ENCODE measurements around the gene SLC4A8. TPM values are rescaled to one million over a fixed set of nuclear protein-coding genes. Genes with fewer than 3 reads are reported as not detected.

SLC4A8 gene
- total RNA-seq, 1 donor from 2014 or later, result 21.2 TPM

GRCh38 chr12:51472984-51473383, 48.4 kb downstream of the SLC4A8 start:
- no peaks in the 10 kb centered on the region for H3K27me3 Mint-ChIP-seq (ENCODE audit: low read depth)
- H3K27ac Mint-ChIP-seq, result no peak overlapping the region
- no peaks in the 10 kb centered on the region for H3K4me1 Mint-ChIP-seq
- H3K36me3 Mint-ChIP-seq, result peaks cover 12% of the 10 kb centered on the region
- TF ChIP-seq CTCF (IDR thresholded peaks at IDR 0.05; ENCODE audit: unreplicated experiment), result no peak
- no peak overlapping the region for H3K4me3 Mint-ChIP-seq
- no peak for DNase-seq (ENCODE audit: low spot score in 2 of 2, unreplicated experiment in 2 of 2)
- no peaks in the 10 kb centered on the region for H3K9me3 Mint-ChIP-seq

- no peak for TF ChIP-seq CTCF (IDR thresholded peaks at IDR 0.05; ENCODE audit: unreplicated experiment)
Measured at GRCh38 chr12:51473947-51474346, 49.3 kb downstream of the SLC4A8 start.

GRCh38 chr12:51475543-51475942, 50.9 kb downstream of the SLC4A8 start:
- Mint-ChIP-seq H3K36me3 (peaks cover 17% of the 10 kb centered on the region), H3K4me1 (no peaks in the 10 kb centered on the region), H3K27me3 (ENCODE audit: low read depth) (no peaks in the 10 kb centered on the region), H3K4me3 (no peak overlapping the region), H3K27ac (no peak overlapping the region), H3K9me3 (no peaks in the 10 kb centered on the region)
- TF ChIP-seq CTCF (IDR thresholded peaks at IDR 0.05; ENCODE audit: unreplicated experiment), result no peak
- no peak for DNase-seq (ENCODE audit: low spot score in 2 of 2, unreplicated experiment in 2 of 2)

More at GRCh38 chr12:51473947-51474346, 49.3 kb downstream of the SLC4A8 start:
- no peak overlapping the region for H3K4me3 Mint-ChIP-seq
- no peaks in the 10 kb centered on the region for H3K27me3 Mint-ChIP-seq (ENCODE audit: low read depth)
- H3K9me3 Mint-ChIP-seq, result no peaks in the 10 kb centered on the region
- peaks cover 17% of the 10 kb centered on the region for H3K36me3 Mint-ChIP-seq
- no peak for DNase-seq (ENCODE audit: low spot score in 2 of 2, unreplicated experiment in 2 of 2)
- H3K4me1 Mint-ChIP-seq, result no peaks in the 10 kb centered on the region
- no peak overlapping the region for H3K27ac Mint-ChIP-seq

GRCh38 chr12:51480978-51481377, 56.3 kb downstream of the SLC4A8 start:
- Mint-ChIP-seq H3K27me3 (ENCODE audit: low read depth) (no peaks in the 10 kb centered on the region), H3K4me3 (no peak overlapping the region), H3K9me3 (no peaks in the 10 kb centered on the region), H3K27ac (no peak overlapping the region), H3K4me1 (peaks cover 16% of the 10 kb centered on the region), H3K36me3 (peaks cover 5% of the 10 kb centered on the region)
- TF ChIP-seq CTCF (IDR thresholded peaks at IDR 0.05; ENCODE audit: unreplicated experiment), result no peak
- DNase-seq (ENCODE audit: low spot score in 2 of 2, unreplicated experiment in 2 of 2), result no peak

- peak overlapping the region; percentile 5 for H3K4me3 Mint-ChIP-seq
- H3K27me3 Mint-ChIP-seq (ENCODE audit: low read depth), result no peaks in the 10 kb centered on the region
- peaks cover 5% of the 10 kb centered on the region for H3K36me3 Mint-ChIP-seq
- DNase-seq (ENCODE audit: low spot score in 2 of 2, unreplicated experiment in 2 of 2), result no peak
- no peaks in the 10 kb centered on the region for H3K9me3 Mint-ChIP-seq
- H3K27ac Mint-ChIP-seq, result peak overlapping the region; percentile 82
- TF ChIP-seq CTCF (IDR thresholded peaks at IDR 0.05; ENCODE audit: unreplicated experiment), result no peak
- peaks cover 16% of the 10 kb centered on the region for H3K4me1 Mint-ChIP-seq
Measured at GRCh38 chr12:51482929-51483697, 58.5 kb downstream of the SLC4A8 start.
